ENCODE results near the gene UBLCP1. TPM values are rescaled to one million over a fixed set of nuclear protein-coding genes. Genes with fewer than 3 reads are reported as not detected.

Gene UBLCP1
- total and polyA plus RNA-seq, 2 donors (not counting 3 experiments of a cell fraction or from before 2014, with no cell fraction given), result 5.9 to 20.3 TPM

GRCh38 chr5:159224471-159224870 is 38.6 kb upstream of the UBLCP1 start:
- CTCF ChIA-PET, result no interaction called here
- BruUV-seq (replicated peaks), result no TSS peak

More at GRCh38 chr5:159224471-159224870, 38.6 kb upstream of the UBLCP1 start:
- H3K9me3 ChIP-seq (replicated peaks; ENCODE audit: control insufficient read depth, insufficient read depth, low read length), result no peaks in the 10 kb centered on the region
- intact Hi-C loops (cut with micrococcal nuclease), result no loop called here
- dilution Hi-C loops (cut with MboI; ENCODE audit: extremely low pct_ligation_motif_present, low sequenced_read_pairs), result no loop called here
- H3K9ac ChIP-seq (replicated peaks; ENCODE audit: extremely low read depth, insufficient read depth, low read length), result no peak overlapping the region
- POLR2A ChIA-PET, result no interaction called here
- H3K36me3 ChIP-seq (ENCODE audit: control insufficient read depth in 2 of 2, extremely low read depth in 1 of 2, insufficient read depth in 2 of 2, low read length in 2 of 2), result no peaks in the 10 kb centered on the region
- no peak for DNase-seq (ENCODE audit: low read depth, low spot score)
- H3K79me2 ChIP-seq (ENCODE audit: control insufficient read depth, insufficient read depth, low read length), result no peaks in the 10 kb centered on the region
- no peak overlapping the region for H3K4me2 ChIP-seq (ENCODE audit: insufficient read depth, low read length)
- no peak overlapping the region for H3K4me3 ChIP-seq (replicated peaks in 1 of 3; ENCODE audit: insufficient read depth in 1 of 3, low read depth in 1 of 3, low read length in 3 of 3)
- TF ChIP-seq POLR2AphosphoS5 (IDR thresholded peaks at IDR 0.05; ENCODE audit: insufficient read depth, low read depth, low read length), result no peak
- TF ChIP-seq JUN (IDR thresholded peaks at IDR 0.05; ENCODE audit: borderline replicate concordance, insufficient read depth, insufficient read length, low read depth), result no peak
- no peak for TF ChIP-seq CTCF (IDR thresholded peaks at IDR 0.05; ENCODE audit: extremely low read depth in 1 of 2, insufficient read depth in 1 of 2, low read depth in 1 of 2, low read length in 2 of 2)
- no peak for TF ChIP-seq MYC (IDR thresholded peaks at IDR 0.05; ENCODE audit: low read depth, low read length)
- TF ChIP-seq, protein P1, sequence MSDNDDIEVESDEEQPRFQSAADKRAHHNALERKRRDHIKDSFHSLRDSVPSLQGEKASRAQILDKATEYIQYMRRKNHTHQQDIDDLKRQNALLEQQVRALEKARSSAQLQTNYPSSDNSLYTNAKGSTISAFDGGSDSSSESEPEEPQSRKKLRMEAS (IDR thresholded peaks at IDR 0.05; ENCODE audit: insufficient read depth, insufficient read length), result no peak
- no peak for TF ChIP-seq EZH2 (IDR thresholded peaks at IDR 0.05; ENCODE audit: borderline replicate concordance, low read depth, low read length, severe bottlenecking)
- TF ChIP-seq GATA2 (IDR thresholded peaks at IDR 0.05; ENCODE audit: insufficient read depth, insufficient read length, low read depth, low read length), result no peak
- no peak for TF ChIP-seq POLR2A (IDR thresholded peaks at IDR 0.05; ENCODE audit: low read depth, low read length)
- peaks cover 4 to 6% of the 10 kb centered on the region in 2 experiments for H3K27me3 ChIP-seq (ENCODE audit: control insufficient read depth in 2 of 2, insufficient read depth in 2 of 2, low read length in 2 of 2)
- H3K9me1 ChIP-seq (replicated peaks; ENCODE audit: control insufficient read depth, extremely low read depth, insufficient read depth, low read length), result no peaks in the 10 kb centered on the region
- no peak overlapping the region for H2AFZ ChIP-seq (ENCODE audit: low read depth, low read length)
- no peak for FAIRE-seq
- H4K20me1 ChIP-seq (replicated peaks; ENCODE audit: control insufficient read depth, extremely low read depth, insufficient read depth, low read length), result no peaks in the 10 kb centered on the region
- no peaks in the 10 kb centered on the region for H3K4me1 ChIP-seq (ENCODE audit: control insufficient read depth, extremely low read depth, insufficient read depth, low read length)
- H3K27ac ChIP-seq (ENCODE audit: insufficient read depth, low read depth, low read length), result no peak overlapping the region

Data from endothelial cell of umbilical vein (primary cell).